IPS-18c (cell line): ENCODE results near the gene RTN4.

Experiments
- H3K4me3 ChIP-seq: 2 replicates; pipeline ENCODE4 v1.7.0; 2013; ENCODE audit warnings: low read depth, mild to moderate bottlenecking, low read length, moderate library complexity; ENCODE audit not compliant: insufficient read depth
- H3K9me3 ChIP-seq: one replicate; pipeline ENCODE4 v1.6.1; 2013; ENCODE audit warnings: mild to moderate bottlenecking, low read length, moderate library complexity; ENCODE audit not compliant: control insufficient read depth, insufficient read depth

Gene RTN4

DNA sequence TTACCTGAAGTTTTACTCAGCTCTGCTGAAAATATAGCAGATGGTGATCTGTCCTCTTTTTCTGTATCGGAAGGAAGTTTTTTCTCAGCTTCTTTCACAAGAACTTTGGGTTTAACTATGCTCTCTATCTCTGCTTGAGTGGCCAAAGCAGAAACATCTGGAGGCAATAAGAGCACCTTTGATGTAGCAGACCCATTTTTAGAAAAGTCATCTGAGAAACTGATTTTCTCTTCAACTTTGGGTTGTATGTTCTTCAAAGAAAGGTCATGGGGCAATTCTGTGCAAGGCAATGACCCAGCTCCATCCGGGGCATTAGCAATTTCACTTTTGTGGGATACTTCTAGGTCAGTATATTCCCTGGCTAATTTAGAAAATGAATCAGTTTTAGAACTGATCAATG, 25.2 kb downstream of the RTN4 start:
- no peak overlapping the region for H3K4me3 ChIP-seq
- H3K9me3 ChIP-seq: no peaks in the 10 kb centered on the region

DNA sequence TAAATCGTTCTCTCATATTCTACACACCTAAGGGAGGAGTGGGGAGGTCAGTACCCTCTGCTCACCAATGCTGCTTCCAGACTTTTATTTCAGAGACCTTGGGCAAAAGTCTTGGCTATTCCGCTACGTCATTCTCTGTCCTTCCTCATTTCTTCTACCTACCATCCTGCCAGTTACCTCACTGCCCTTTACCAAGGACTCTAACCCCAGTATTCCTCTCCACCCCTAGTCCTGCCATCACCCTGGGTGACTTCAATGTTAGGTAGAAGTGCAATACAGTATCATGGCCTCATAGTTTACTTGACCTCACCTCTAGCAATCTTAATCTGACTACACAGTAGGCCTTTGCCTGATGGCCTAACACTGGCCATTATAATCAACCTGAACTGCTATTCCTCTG, 27.8 kb downstream of the RTN4 start:
- Histone ChIP-seq H3K9me3 (no peaks in the 10 kb centered on the region), H3K4me3 (no peak overlapping the region)

- Histone ChIP-seq H3K4me3 (no peak overlapping the region), H3K9me3 (no peaks in the 10 kb centered on the region)
These were observed 30.6 kb downstream of the RTN4 start for GRCh38 chr2:55019526-55020258.

DNA sequence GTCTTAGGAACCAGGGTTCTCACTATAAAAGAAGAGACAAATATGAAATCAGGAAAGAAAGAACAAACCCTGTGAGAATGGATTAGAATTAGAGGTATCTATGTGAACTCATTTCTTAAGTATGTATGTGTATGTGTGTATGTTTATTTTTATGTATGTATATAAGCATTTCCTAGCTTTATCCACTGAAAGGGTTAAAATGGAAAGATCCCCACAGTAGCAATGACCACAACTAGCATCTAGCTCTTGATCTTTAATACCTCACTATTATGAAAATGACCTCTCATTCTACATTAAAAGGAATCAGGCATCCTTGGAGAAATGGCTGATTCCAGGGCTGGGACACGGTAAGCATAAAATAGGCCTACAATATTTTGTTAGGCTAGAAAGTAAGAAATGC, 31.6 kb downstream of the RTN4 start:
- Histone ChIP-seq H3K9me3 (no peaks in the 10 kb centered on the region), H3K4me3 (no peak overlapping the region)

DNA sequence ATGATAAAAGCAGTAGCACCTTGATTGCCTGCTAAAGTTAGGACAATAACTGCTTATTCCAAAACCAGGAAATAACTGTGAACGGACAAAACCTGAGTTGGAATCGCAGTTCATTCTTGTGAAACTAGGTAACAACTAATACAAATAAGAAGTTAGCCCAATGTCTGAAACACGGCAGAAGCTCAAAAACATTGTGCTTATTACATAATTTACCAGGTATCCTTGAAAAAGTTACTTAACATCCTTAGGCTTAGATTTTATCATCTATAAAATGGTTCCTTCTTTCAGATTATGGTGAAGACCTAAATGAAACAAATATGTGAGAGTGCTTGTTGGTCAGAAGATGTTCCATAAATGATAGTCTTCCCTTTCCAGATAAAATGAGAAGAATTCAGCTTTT, 32.4 kb downstream of the RTN4 start:
- Histone ChIP-seq H3K9me3 (no peaks in the 10 kb centered on the region), H3K4me3 (no peak overlapping the region)

- no peak overlapping the region for H3K4me3 ChIP-seq
- no peaks in the 10 kb centered on the region for H3K9me3 ChIP-seq
These were observed 32.8 kb downstream of the RTN4 start for GRCh38 chr2:55017428-55017827.

- Histone ChIP-seq H3K4me3 (no peak overlapping the region), H3K9me3 (no peaks in the 10 kb centered on the region)
These were observed 35.0 kb downstream of the RTN4 start for GRCh38 chr2:55014962-55015939.

DNA sequence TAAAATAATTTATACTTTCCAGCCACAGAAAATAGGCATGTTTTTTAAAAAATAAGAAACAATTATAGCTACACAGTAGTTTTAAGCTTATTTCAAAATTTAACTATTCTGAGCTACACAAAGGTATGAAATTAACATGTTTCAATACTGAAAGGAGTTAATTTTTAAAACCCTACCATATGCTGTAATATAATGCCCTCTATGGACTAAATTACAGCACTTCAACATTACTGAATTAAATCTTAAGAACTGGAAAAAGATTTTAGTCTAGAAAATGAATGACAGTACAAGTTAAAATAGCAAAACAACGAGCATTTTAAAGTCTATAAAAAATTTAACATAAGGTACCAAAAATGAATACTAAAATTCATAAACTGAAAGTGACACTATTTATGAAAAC, 36.3 kb downstream of the RTN4 start:
- no peak overlapping the region for H3K4me3 ChIP-seq
- H3K9me3 ChIP-seq: no peaks in the 10 kb centered on the region

- no peaks in the 10 kb centered on the region for H3K9me3 ChIP-seq
These were observed 37.4 kb downstream of the RTN4 start for GRCh38 chr2:55012672-55013484.

GRCh38 chr2:55011831-55012671, 38.2 kb downstream of the RTN4 start:
- Histone ChIP-seq H3K4me3 (no peak overlapping the region), H3K9me3 (no peaks in the 10 kb centered on the region)

More at GRCh38 chr2:55012672-55013484, 37.4 kb downstream of the RTN4 start:
- H3K4me3 ChIP-seq: no peak overlapping the region

DNA sequence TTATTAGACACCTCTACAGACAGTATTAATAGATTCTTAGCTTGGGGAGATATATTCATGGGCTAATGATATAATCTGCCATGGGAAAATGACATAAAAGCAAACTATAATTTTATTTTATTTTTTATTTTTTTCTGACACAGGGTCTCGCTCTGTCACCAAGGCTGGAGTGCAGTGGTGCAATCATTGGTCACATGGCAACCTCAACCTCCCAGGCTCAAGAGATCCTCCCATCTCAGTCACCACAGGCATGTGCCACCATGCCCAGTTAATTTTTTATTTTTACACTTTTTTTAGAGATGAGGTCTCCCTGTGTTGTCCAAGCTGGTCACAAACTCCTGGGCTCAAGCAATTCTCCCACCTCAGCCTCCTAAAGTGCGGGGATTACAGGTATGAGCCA, 39.3 kb downstream of the RTN4 start:
- H3K9me3 ChIP-seq: no peaks in the 10 kb centered on the region

GRCh38 chr2:55010149-55010591, 40.1 kb downstream of the RTN4 start:
- H3K4me3 ChIP-seq: no peak overlapping the region

More for the DNA sequence above, 39.3 kb downstream of the RTN4 start:
- H3K4me3 ChIP-seq: no peak overlapping the region

GRCh38 chr2:55009277-55010060, 40.8 kb downstream of the RTN4 start:
- no peaks in the 10 kb centered on the region for H3K9me3 ChIP-seq
- no peak overlapping the region for H3K4me3 ChIP-seq

More at GRCh38 chr2:55010149-55010591, 40.1 kb downstream of the RTN4 start:
- no peaks in the 10 kb centered on the region for H3K9me3 ChIP-seq

GRCh38 chr2:55006306-55006705, 43.9 kb downstream of the RTN4 start:
- Histone ChIP-seq H3K4me3 (no peak overlapping the region), H3K9me3 (no peaks in the 10 kb centered on the region)

- H3K4me3 ChIP-seq: no peak overlapping the region
- H3K9me3 ChIP-seq: no peaks in the 10 kb centered on the region
These were observed 46.3 kb downstream of the RTN4 start for GRCh38 chr2:55003706-55004639.
